ENCODE results near the gene PPP2R2D.

Gene PPP2R2D

DNA sequence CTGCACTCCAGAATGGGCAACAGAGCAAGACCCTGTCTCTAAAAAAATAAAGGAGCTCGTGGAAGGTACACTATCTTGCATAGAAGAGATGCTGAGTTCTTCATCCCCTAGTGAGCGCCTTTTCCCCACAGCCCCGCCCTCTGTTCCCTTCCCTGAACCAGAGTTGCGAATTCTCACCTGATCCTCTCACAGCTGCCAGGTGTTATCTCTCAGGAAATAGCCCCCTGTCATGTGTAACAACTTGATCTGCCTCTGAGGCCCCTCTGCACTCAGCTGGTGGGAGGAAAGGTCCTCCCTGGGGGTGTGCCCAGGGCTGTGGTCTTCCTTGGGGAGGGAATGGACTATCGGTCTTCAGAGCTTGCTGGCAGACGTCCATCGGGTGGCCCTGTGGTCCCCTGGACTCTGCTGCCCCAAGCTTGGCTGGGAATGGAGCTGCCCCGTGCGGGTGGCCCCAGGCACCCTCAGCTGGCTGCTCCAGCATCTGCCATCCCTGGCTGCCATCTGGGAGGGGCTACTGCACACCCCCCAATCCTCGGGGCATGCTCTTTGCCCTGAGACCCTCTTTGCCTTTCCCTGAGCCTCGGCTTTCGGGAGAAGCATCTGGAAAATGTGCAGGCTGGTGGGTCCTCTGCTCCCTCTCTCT, 102.6 kb downstream of the PPP2R2D start:
- no peak for DNase-seq

DNA sequence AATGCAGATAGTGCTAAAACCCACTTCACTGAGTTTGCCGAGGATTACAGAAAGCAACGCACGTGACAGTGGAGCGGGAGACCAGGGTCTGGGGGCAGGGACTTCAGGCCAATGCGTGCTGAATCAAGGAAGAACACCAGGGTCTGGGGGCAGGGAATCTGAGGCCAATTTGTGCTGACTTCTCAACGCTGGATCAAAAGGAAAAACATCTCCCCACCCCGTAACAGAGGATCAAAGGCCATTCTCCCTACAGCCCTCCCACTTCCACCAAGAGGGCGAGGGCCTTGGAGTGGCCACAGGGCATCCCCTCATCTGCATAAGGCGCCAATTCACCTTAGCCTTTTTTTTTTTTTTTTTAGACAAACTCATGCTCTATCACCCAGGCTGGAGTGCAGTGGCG, 103.2 kb downstream of the PPP2R2D start:
- DNase-seq, result no peak

GRCh38 chr10:132005147-132005546, 104.3 kb downstream of the PPP2R2D start:
- no peak for DNase-seq

DNA sequence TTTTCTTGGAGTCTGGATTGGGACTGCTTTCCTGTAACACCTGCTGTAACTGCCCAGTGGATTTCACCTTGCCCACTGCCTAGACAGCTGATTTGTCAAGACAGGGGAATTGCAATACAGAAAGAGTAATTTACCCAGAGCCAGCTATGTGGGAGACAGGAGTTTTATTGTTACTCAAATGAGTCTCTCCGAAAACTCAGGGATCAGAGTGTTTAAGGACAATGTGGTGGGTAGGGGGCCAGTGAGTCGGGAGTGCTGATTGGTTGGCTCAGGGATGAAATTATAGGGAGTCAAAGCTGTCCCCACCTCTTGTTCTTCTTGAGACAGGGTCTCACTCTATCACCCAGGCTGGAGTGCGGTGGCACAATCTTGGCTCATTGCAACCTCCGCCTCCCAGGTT, 106.2 kb downstream of the PPP2R2D start:
- no peak for DNase-seq

- no peak for DNase-seq
Observed at GRCh38 chr10:132007681-132008080, 106.9 kb downstream of the PPP2R2D start.
